Karpas-422 (cell line): ENCODE data around the gene PAPOLA. TPM values are rescaled to one million over a fixed set of nuclear protein-coding genes. Genes with fewer than 3 reads are reported as not detected.

Source experiments
- DNase-seq: peaks from one replicate; pipeline ENCODE4 v3.0.0-alpha.2; 2015
- H2AFZ ChIP-seq: fragments of 200-600 bp; sonication (generic); 2 replicates; pipeline ENCODE4 v1.6.1; 2014; ENCODE audit warnings: antibody characterized with exemption, low read length, mixed read lengths
- H3K27ac ChIP-seq: fragments of 200-600 bp; sonication (generic); 2 replicates; pipeline ENCODE4 v1.5.1; 2014; ENCODE audit warnings: mild to moderate bottlenecking, low read length, moderate library complexity
- H3K27me3 ChIP-seq: fragments of 200-600 bp; sonication (generic); 2 replicates; pipeline ENCODE4 v1.6.1; 2014; ENCODE audit warnings: low read length, mixed read lengths
- H3K36me3 ChIP-seq: fragments of 200-600 bp; sonication (generic); 2 replicates; pipeline ENCODE4 v1.6.1; 2014; ENCODE audit warnings: low read length, mixed read lengths; ENCODE audit not compliant: insufficient read depth
- H3K4me1 ChIP-seq: fragments of 200-600 bp; sonication (generic); 2 replicates; pipeline ENCODE4 v1.6.1; 2014; ENCODE audit warnings: mild to moderate bottlenecking, low read length, mixed read lengths
- H3K4me2 ChIP-seq: fragments of 200-600 bp; sonication (generic); 2 replicates; pipeline ENCODE4 v1.6.1; 2014; ENCODE audit warnings: low read length, low read depth, mild to moderate bottlenecking; ENCODE audit not compliant: poor library complexity, severe bottlenecking
- H3K4me3 ChIP-seq: fragments of 200-600 bp; sonication (generic); 2 replicates; pipeline ENCODE4 v1.5.1; 2014; ENCODE audit warnings: mild to moderate bottlenecking, antibody characterized with exemption, low read length, mixed read lengths
- H3K79me2 ChIP-seq: fragments of 200-600 bp; sonication (generic); 2 replicates; pipeline ENCODE4 v1.6.1; 2014; ENCODE audit warnings: mild to moderate bottlenecking, low read length, mixed read lengths
- H3K9ac ChIP-seq: fragments of 200-600 bp; sonication (generic); 2 replicates; pipeline ENCODE4 v1.6.0; 2014; ENCODE audit warnings: low read length
- H3K9me2 ChIP-seq: fragments of 200-600 bp; sonication (generic), shearing (Covaris generic); replicated peaks from 2 replicates; pipeline ENCODE4 v1.6.0; 2014; ENCODE audit warnings: mild to moderate bottlenecking, low read length, moderate library complexity; ENCODE audit not compliant: insufficient read depth
- H3K9me3 ChIP-seq: fragments of 300-700, 200-600 bp; sonication (generic); 2 replicates; pipeline ENCODE4 v1.6.1; 2014; ENCODE audit warnings: low read length, mixed read lengths
- H4K20me1 ChIP-seq: fragments of 200-600 bp; sonication (generic); 2 replicates; pipeline ENCODE4 v1.6.1; 2014; ENCODE audit warnings: mild to moderate bottlenecking, antibody characterized with exemption, low read length, low read depth; ENCODE audit not compliant: insufficient read depth
- total RNA-seq: library from RNA; depleted of rRNA; stranded (reverse); fragments of >200 nt; shearing (Covaris generic); gene quantifications from 2 replicates; pipeline ENCODE4 v1.2.3, GENCODE V29; 2014; ENCODE audit warnings: low replicate concordance

The PAPOLA gene
- total RNA-seq, 1 experiment from 2014 or later = 313 TPM

DNA sequence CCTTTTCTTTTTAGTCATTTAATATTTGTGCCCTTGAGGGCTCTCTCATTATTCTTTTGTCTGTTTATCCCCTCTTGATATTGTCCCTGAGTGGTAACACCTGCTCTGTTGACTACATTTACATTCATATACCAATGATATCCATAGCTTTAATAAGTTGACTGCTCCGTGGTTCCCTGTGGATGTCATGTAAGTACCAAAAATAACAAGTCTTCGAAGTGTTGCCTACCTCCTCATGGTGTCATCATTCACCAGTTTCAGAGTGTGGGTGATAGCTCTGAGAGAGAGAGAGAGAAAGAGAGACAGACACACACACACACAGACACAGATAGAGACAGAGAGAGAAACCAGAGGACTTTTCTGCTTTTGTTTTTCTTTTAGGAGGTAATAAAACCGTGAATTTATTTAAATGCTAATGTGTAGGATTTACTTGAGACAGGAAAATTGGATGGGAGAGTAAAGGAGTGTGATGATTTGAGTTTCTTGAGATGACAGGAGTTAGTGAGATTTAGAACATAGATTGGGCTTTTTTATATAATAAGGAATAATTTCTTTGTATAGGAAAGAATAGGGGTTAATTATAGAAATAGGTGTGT lies 52.2 kb downstream of the PAPOLA start:
- no peaks in the 10 kb centered on the region for H3K4me1 ChIP-seq
- peaks cover 76% of the 10 kb centered on the region for H3K36me3 ChIP-seq
- no peak overlapping the region for H3K4me3 ChIP-seq
- no peak overlapping the region for H2AFZ ChIP-seq
- no peak overlapping the region for H3K9ac ChIP-seq
- no peaks in the 10 kb centered on the region for H4K20me1 ChIP-seq
- H3K79me2 ChIP-seq = peaks cover 58% of the 10 kb centered on the region
- H3K4me2 ChIP-seq = no peak overlapping the region
- no peaks in the 10 kb centered on the region for H3K27me3 ChIP-seq
- DNase-seq = no peak
- no peaks in the 10 kb centered on the region for H3K9me3 ChIP-seq
- H3K27ac ChIP-seq = no peak overlapping the region
- H3K9me2 ChIP-seq = no peaks in the 10 kb centered on the region

- DNase-seq = no peak
- Histone ChIP-seq H3K9me3 (no peaks in the 10 kb centered on the region), H3K4me2 (no peak overlapping the region), H2AFZ (no peak overlapping the region), H3K27me3 (no peaks in the 10 kb centered on the region), H3K27ac (peak overlapping the region; percentile 39; the same call in 1 of the 2 replicates), H3K36me3 (peaks cover 79% of the 10 kb centered on the region), H3K9me2 (no peaks in the 10 kb centered on the region), H3K79me2 (peaks cover 51% of the 10 kb centered on the region), H3K4me1 (no peaks in the 10 kb centered on the region; the same call in 1 of the 2 replicates), H3K9ac (no peak overlapping the region), H3K4me3 (no peak overlapping the region), H4K20me1 (no peaks in the 10 kb centered on the region)
Observed at GRCh38 chr14:96559571-96559970, 57.4 kb downstream of the PAPOLA start.

DNA sequence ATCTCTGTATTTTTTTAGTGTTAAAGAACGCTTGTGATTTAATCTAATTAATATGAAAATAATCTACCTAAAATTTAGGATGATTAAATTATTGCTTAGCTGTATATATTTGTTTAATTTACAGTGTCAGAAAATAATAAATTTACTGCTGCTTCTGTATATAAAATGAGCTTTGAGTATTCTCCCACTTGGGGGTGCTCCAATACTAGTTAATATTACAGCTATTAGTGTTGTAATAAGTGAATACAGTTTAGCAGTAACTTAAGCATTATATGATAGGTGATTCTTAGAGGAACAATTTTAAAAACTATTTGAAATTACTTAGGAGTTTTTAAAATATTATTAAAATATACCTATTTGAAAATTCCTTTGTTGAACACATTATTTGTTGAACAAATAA lies 62.2 kb downstream of the PAPOLA start:
- peaks cover 49% of the 10 kb centered on the region for H3K79me2 ChIP-seq
- H3K9me2 ChIP-seq = no peaks in the 10 kb centered on the region
- H4K20me1 ChIP-seq = no peaks in the 10 kb centered on the region
- peaks cover 43% of the 10 kb centered on the region for H3K4me1 ChIP-seq
- no peak overlapping the region for H3K4me3 ChIP-seq
- peak; percentile 72 for DNase-seq
- H3K36me3 ChIP-seq = peaks cover 76% of the 10 kb centered on the region
- H3K4me2 ChIP-seq = no peak overlapping the region
- H2AFZ ChIP-seq = no peak overlapping the region
- no peak overlapping the region for H3K9ac ChIP-seq
- H3K27me3 ChIP-seq = no peaks in the 10 kb centered on the region
- H3K27ac ChIP-seq = 0 out of 2 replicates have a peak overlapping the region, but pooled peaks have one; percentile 8
- no peaks in the 10 kb centered on the region for H3K9me3 ChIP-seq

- H3K4me2 ChIP-seq = no peak overlapping the region
- H3K4me3 ChIP-seq = no peak overlapping the region
- no peaks in the 10 kb centered on the region for H3K9me3 ChIP-seq
- peaks cover 54% of the 10 kb centered on the region for H3K4me1 ChIP-seq
- no peak overlapping the region for H2AFZ ChIP-seq
- no peaks in the 10 kb centered on the region for H3K27me3 ChIP-seq
- no peak for DNase-seq
- peaks cover 49% of the 10 kb centered on the region for H3K79me2 ChIP-seq
- H4K20me1 ChIP-seq = no peaks in the 10 kb centered on the region
- peaks cover 77% of the 10 kb centered on the region for H3K36me3 ChIP-seq
- peak overlapping the region; percentile 85 for H3K27ac ChIP-seq
- H3K9me2 ChIP-seq = no peaks in the 10 kb centered on the region
- H3K9ac ChIP-seq = no peak overlapping the region
Observed at GRCh38 chr14:96565811-96566210, 63.6 kb downstream of the PAPOLA start.

DNA sequence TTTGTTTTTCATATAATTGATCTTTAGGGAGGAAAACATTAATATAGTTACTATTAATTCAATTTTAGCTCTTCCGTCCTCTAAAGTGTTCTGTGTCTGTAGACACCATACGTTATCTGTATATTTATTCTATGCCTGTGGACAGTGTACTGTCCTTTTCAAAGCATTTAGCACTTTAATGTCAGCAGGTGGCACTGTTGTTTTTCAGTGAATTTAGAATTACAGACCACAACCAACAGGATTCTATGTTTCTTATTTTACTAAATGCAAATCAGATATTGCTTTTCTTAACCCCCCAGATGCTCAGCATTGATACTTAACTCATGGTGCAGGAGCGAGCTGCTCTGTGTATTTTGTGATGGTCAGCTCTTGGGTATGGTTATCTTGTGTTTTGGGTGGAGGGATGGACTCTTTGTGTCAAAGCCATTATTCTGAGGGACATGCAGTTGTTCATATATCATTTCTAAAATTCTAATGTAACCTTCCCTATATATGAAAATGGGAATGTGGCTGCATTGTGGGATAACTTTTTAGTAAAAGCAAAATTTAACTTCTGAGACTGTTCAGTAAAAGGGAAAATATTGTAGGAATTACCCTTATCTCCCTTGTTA lies 65.2 kb downstream of the PAPOLA start:
- peaks cover 42% of the 10 kb centered on the region for H3K79me2 ChIP-seq
- H3K27ac ChIP-seq = peak overlapping the region; percentile 85
- no peaks in the 10 kb centered on the region for H3K9me2 ChIP-seq
- peak overlapping the region; percentile 21 for H3K4me3 ChIP-seq
- no peaks in the 10 kb centered on the region for H3K9me3 ChIP-seq
- no peaks in the 10 kb centered on the region for H4K20me1 ChIP-seq
- no peaks in the 10 kb centered on the region for H3K27me3 ChIP-seq
- H3K4me1 ChIP-seq = peaks cover 54% of the 10 kb centered on the region
- H2AFZ ChIP-seq = no peak overlapping the region
- H3K36me3 ChIP-seq = peaks cover 77% of the 10 kb centered on the region
- DNase-seq = peak; percentile 92
- H3K4me2 ChIP-seq = peak overlapping the region; percentile 61
- H3K9ac ChIP-seq = peak overlapping the region; percentile 33

- peaks cover 51% of the 10 kb centered on the region for H3K79me2 ChIP-seq
- H3K27me3 ChIP-seq = no peaks in the 10 kb centered on the region
- H3K4me1 ChIP-seq = peaks cover 65% of the 10 kb centered on the region
- peak overlapping the region; percentile 85 for H3K27ac ChIP-seq
- no peak overlapping the region for H2AFZ ChIP-seq
- no peaks in the 10 kb centered on the region for H3K9me3 ChIP-seq
- H3K9ac ChIP-seq = no peak overlapping the region
- H3K36me3 ChIP-seq = peaks cover 72% of the 10 kb centered on the region
- no peak for DNase-seq
- peak overlapping the region; percentile 61 for H3K4me2 ChIP-seq
- H3K9me2 ChIP-seq = no peaks in the 10 kb centered on the region
- H3K4me3 ChIP-seq = no peak overlapping the region
- H4K20me1 ChIP-seq = no peaks in the 10 kb centered on the region
Observed at GRCh38 chr14:96568621-96569020, 66.4 kb downstream of the PAPOLA start.

GRCh38 chr14:96571311-96571710 lies 69.1 kb downstream of the PAPOLA start:
- H3K4me3 ChIP-seq = no peak overlapping the region
- H3K27me3 ChIP-seq = no peaks in the 10 kb centered on the region
- H4K20me1 ChIP-seq = no peaks in the 10 kb centered on the region
- no peaks in the 10 kb centered on the region for H3K9me3 ChIP-seq
- H3K36me3 ChIP-seq = peaks cover 52% of the 10 kb centered on the region
- H3K4me2 ChIP-seq = no peak overlapping the region
- H3K9ac ChIP-seq = no peak overlapping the region
- DNase-seq = no peak
- peaks cover 80% of the 10 kb centered on the region for H3K4me1 ChIP-seq
- peaks cover 50% of the 10 kb centered on the region for H3K79me2 ChIP-seq
- no peaks in the 10 kb centered on the region for H3K9me2 ChIP-seq
- peak overlapping the region; percentile 85; the same call in 1 of the 2 replicates for H3K27ac ChIP-seq
- no peak overlapping the region for H2AFZ ChIP-seq

DNA sequence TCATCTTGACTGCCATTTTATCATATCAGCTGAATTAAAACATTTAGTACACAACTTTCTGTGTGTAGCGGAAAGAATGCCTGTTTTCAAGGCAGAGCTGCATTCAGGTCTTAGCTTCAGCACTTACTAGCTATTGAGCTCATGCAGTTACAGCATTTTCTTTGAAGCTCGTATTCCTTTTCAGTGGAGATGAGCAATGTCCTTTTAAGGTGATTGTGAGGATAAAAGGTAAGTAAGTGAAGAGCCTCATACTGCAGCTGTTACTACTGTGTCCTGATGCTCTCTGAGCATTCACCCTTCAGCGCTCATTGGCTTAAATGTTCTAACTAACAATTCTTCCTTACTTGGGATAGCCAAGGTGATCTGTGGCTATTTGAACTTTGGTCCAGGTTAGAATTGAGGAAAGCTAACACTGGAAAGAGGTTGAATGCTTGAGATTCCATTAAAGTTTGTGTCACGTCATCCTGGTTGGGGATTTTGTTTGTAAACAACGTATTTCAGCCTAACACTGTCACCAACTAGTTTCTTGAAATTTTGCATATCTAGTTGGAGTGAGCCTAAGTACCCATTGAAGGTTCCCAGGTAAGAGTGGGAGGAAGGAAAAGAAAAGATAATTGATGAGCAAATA lies 71.4 kb downstream of the PAPOLA start:
- Histone ChIP-seq H3K9me3 (no peaks in the 10 kb centered on the region), H3K4me2 (peak overlapping the region; percentile 73), H4K20me1 (no peaks in the 10 kb centered on the region), H2AFZ (no peak overlapping the region), H3K27ac (peak overlapping the region; percentile 93), H3K4me1 (peaks cover 74% of the 10 kb centered on the region), H3K79me2 (peaks cover 33% of the 10 kb centered on the region), H3K9me2 (no peaks in the 10 kb centered on the region), H3K27me3 (no peaks in the 10 kb centered on the region), H3K36me3 (peaks cover 38% of the 10 kb centered on the region), H3K4me3 (no peak overlapping the region), H3K9ac (peak overlapping the region; percentile 65; the same call in 1 of the 2 replicates)
- DNase-seq = no peak
